SH-SY5Y (cell line): ENCODE results near the gene BEND7.

Source experiments
- GATA2 ChIP-seq: IDR thresholded peaks from 2 replicates; pipeline ENCODE4 v1.6.1; 2011; ENCODE audit warnings: mild to moderate bottlenecking, low read depth, low read length
- GATA3 ChIP-seq: IDR thresholded peaks from 2 replicates; pipeline ENCODE4 v1.6.1; 2011; ENCODE audit warnings: low read depth, mild to moderate bottlenecking, low read length, moderate library complexity

BEND7 gene

DNA sequence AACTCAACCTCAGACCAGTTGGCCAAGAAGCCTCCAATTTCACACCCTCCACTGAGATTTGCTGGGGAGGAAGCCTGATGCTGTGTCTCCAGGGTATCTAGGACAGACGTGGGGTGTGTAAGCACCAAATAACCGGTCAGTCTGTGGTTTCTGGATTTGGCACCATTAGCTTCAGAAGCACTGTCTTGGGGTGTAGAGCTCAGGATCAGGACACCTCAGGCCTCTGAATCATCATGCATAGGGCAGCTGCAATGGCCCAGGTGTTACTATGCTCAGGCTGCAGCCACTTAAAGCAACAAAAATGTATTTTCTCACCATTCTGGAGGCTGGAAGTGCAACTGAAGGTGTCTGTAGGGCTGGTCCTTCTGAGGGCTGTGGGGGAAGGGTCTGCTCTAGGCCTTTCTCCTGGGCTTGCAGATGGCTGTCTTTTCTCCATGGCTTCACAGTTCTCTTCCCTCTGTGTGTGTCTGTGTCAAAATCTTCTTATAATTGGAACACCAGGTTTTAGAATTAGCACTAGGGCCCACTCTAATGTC, 107.4 kb downstream of the BEND7 start:
- TF ChIP-seq GATA2 (no peak), GATA3 (no peak)

DNA sequence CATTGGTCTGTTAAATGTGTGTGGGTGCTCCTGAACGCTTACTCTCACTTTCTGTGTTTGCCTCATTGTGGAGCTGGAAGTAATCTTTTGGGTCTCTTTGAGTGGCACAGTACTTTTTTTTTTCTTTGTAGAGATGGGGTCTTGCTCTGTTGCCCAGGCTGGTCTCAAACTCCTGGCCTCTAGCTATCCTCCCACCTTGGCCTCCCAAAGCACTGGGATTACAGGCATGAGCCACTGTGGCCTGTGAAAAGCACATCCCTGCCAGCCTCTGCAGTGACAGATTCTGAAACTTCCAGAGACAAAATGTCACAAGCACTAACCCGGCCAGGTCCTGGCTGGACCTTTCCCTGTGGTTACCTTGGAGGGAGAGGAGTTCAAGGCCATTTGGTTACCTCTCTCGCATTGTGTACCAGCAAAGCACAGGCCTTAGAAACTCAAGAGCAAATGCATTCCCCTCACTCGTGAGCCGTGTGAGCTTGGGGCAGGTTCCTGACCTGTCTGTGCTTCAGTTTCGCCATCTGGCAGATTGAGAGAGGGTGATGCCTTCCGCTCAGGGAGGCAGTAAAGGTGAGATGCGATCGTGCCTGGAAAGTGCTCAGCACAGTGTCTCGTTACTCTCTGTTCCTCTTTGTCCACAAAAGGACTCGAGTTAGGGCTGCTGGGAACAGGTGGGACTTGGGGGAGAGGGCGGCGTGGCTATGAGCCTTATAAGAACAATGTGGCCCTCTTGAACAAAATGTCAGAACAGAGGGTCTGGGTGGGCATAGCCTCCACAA, 108.1 kb downstream of the BEND7 start:
- TF ChIP-seq GATA3 (no peak), GATA2 (no peak)

DNA sequence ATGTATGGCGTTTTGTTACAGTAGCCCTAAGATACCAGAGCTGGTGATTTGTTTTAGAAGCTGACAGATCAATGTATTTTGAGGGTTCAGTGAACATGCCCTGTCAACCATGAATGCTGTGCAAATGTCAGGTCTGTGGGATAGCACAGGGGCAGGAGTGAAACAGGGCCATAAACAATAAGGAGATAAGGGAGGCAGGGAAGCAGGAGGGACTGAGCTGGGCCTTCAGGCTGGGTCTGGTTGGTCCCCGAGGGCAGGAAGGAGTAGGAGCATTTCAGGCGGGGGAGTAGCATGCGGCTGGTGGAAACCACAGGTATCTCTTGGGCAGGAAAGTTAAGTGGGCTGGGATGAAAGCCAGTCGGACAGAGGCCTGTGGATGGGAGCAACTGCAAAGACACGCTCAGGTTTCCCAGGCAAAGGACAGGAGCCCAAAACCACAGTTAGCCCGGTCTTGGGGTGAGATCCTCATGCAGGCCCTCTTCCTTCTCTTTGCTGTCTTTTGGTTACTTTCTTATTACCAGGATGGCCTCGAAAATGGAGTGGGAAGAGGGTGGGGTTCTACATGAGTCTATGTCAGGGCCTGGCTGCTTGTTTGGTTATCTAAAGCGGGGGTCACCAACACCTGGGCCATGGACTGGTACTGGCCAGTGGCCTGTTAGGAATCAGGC, 111.2 kb downstream of the BEND7 start:
- TF ChIP-seq GATA2 = no peak
- no peak for TF ChIP-seq GATA3

DNA sequence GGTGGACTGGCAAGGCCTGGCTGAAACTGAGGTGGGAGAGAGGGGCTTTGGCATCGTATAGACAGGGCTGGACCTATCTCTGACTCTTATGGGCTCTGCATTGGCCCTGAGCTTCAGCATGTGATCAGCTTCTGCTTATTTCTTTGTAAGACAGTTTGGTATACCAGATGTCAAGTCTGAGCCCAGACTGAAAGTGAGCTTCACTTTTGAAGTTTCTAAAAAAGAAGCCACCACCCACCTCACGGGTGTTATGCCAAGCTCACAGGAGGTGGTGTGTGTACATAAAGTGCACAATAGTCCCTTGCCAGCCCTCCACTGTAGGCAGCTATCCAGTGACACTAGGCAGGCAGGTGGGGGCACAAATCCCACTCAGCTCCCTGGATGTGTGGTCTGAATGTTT, 112.1 kb downstream of the BEND7 start:
- TF ChIP-seq GATA3 = no peak
- no peak for TF ChIP-seq GATA2

DNA sequence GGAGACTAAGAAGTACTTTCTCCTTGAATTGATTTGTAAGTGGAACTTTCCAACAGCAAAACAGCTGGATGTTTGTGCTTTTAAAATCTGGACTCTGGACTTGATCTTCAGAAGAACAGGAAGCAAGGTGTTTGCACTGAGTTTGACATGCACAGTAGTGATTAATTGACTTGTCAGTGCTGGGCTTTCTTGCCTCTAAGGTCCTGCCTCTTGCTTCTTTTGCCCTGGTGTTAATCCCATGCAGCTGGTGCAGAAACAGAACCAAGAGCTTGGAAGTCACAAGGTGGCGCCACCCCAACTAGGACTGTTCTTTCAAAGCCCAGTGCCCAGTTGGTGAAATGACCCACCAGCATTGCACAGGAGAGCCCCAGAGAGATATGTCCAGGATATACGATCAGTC, 114.0 kb downstream of the BEND7 start:
- no peak for TF ChIP-seq GATA3
- no peak for TF ChIP-seq GATA2

DNA sequence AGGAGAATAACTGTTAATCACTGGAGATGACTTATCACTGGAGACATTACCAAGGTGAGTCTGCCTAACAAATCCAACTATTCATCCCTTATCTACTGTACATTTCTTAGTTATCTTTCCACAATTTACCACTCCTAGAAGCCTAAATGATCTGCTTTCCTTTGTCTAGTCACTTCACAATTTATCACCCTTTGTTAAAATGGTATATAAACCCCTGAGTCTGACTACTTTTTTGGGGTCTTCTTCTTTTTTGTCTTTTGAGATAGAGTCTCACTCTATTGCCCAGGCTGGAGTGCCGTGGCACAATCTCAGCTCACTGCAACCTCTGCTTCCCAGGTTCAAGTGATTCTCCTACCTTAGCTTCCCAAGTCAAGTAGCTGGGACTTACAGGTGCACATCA, 114.7 kb downstream of the BEND7 start:
- no peak for TF ChIP-seq GATA3
- no peak for TF ChIP-seq GATA2

DNA sequence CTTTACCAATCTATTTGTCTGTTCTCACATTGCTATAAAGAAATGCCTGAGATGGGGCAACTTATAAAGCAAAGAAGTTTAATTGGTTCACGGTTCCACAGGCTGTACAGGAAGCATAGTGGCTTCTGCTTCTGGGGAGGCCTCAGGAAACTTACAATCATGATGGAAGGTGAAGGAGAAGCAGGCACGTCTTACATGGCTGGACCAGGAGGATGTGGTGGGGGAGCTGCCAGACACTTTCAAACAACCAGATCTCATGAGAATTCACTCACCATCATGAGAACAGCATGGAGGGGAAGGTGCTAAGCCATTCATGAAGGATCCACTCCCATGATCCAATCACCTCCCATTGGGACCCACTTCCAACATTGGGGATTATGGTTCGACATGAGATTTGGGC, 115.9 kb downstream of the BEND7 start:
- TF ChIP-seq GATA2 (no peak), GATA3 (no peak)

DNA sequence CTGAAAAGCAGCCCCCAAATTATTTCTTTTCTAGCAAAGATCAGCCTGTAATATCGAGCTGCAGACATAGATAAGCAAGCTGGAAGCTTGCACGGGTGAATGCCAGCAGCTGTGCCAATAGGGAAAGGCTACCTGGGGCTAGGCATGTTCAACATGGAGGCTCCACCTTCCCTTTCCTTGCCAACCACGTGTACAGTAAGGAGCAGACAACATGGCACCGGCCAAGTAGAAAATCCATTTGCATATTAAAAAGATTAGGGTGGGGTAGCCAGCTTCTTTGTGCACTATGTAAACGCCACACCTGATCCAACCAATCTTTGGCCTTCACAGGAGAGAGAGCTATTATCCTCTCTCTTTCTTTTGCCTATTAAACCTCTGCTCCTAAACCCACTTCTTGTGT, 124.0 kb downstream of the BEND7 start:
- TF ChIP-seq GATA2 (no peak), GATA3 (no peak)

DNA sequence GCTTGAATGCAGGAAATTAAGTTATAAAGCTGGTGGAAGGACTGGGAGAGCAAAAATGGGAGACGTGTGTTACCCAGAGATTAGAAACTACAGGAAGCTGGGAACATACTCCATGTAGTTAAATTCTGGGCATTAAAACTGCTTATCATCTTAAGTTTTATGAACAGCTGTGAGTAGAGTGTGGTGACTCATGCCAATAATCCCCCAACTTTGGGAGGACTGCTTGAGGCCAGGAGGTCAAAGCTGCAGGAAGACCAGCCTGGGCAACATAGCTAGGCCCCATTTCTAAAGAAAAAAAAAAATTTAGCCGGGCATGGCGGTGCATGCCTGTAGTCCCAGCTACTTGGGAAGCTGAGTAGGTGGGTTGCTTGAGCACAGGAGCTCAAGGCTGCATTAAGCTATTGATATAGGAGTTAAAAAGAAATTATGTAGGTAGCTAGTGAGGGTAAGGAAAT, 124.5 kb downstream of the BEND7 start:
- TF ChIP-seq GATA2 = no peak
- no peak for TF ChIP-seq GATA3

DNA sequence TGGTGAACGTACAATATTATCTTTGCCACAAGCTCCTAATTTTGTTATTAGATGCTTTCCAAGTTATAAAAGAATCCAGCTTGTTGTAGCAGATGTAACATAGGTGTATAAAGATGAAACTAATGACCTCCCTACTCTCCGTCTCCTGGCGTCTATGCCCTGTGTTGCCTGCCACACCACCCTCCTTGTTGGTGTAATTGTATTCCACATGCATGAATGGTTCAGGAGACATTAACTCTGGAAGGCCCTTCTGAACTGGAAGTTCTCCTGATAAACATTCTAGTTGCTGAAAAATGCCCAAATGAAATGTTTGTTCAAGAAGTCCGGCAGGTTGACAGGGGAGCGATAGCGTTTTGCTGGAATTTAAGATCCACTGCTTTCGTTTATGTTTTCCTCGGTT, 126.8 kb downstream of the BEND7 start:
- TF ChIP-seq GATA3 (no peak), GATA2 (no peak)

DNA sequence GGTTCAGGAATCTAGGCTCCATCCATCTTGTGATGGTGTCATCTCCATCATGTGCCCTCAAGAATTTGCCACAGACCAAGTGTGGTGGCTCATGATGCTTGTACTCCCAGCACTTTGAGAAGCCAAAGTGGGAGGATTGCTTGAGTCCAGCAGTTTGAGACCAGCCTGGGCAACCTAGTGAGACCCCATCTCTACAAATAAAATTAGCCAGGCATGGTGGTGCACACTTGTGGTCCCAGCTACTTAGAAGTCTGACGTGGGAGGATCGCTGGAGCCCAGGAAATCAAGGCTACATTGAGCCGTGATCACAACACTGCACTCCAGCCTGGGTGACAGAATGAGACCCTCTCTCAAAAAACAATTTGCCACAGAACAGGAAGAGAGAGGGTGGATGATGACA, 127.7 kb downstream of the BEND7 start:
- TF ChIP-seq GATA3 (no peak), GATA2 (no peak)

DNA sequence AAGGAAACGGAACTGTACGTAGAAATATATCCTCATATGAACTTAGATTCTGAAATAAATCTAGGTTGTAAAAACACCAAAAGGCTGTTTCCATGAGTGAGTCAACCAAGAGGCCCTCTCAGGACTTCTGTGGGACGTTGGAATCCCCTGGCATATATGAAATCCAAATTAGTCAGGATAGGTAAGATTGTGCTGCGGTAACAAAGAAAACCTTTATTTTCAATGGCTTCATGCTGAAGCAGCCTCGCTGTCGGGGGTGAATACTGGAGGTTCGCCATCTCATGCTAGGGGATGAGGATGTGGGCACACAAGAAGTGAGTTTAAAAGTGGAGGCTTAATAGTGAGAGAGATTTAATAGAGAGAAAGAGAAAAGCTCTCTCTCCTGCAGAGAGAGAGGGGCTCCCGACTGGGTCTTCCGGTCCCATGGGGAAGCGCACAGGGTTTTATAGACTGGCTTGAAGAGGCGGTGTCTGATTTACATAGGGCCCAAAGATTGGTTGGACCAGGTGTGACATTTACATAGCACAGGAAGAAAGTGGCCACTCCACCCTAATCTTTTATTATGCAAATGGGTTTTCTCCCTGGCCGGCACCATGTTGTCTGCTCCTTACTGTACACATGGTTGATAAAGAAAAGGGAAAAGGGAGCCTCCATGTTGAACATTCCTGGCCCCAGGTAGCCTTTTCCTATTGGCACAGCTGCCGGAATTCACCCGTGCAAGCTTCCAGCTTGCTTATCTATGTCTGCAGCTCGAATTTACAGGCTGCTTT, 128.4 kb downstream of the BEND7 start:
- TF ChIP-seq GATA3 = no peak
- TF ChIP-seq GATA2 = no peak

DNA sequence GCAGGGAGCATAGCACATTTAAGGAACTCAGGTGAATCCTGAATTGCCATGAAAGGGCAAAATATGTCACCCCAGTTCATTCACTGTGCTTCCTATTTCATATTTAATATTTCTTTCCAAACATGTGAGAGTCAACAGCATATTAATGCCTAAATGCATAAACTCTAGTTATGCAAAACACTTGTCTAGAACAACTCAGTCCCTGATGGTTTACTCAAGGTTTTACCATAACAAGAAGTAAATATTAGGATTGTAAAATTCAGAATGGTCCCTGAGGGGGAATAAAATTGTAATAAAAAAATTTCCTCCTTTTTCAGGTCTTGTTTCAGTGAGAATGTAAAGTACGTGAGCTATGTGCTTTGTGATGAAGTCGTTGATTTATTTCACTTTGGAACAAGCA, 129.1 kb downstream of the BEND7 start:
- TF ChIP-seq GATA2 (no peak), GATA3 (no peak)

DNA sequence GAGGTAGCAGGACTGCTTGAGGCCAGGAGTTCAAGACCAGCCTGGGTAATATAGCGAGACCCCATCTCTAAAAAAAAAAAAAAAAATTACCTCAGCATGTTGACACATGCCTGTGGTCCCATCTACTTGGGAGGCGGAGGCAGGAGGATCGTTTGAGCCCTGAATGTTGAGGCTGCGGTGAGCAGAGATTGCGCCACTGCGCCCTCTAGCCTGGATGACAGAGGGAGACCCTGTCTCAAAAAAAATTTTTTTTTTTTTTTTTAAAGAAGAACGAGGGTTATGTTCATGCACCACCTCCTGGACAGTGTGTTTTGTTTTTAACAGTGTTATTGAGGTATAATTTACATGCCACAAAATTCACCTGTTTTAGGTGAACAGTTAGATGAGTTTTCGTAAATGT, 129.6 kb downstream of the BEND7 start:
- TF ChIP-seq GATA2 (no peak), GATA3 (no peak)

DNA sequence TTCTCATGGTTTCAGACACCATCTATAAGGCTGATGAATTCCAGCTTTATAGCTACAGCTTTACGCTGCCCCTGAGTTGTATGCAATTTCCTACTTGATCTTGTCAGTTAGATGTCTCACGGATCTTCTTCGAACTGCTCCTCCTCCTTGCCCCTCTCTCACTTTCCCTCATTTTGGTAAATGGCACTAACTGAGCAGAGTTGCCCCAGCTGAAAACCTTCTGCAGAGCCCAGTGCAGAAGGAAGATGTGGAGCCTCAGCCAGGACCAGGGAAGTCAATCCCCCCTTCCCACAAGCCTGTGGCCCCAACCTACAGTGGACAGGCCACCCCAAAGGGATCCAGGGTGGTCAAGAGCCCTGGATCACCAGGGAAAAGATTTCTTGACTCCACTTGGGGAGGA, 131.8 kb downstream of the BEND7 start:
- TF ChIP-seq GATA3 (no peak), GATA2 (no peak)
